SK-N-SH (cell line): ENCODE measurements around the gene WRAP73. TPM values are rescaled to one million over a fixed set of nuclear protein-coding genes. Genes with fewer than 3 reads are reported as not detected.

Experiments used
- CTCF ChIA-PET: fragments of 300-600, 350-600 bp; formaldehyde crosslinking; extraction: SDS; loops from one replicate; lab custom pipeline; 2021; lab: Yijun Ruan, JAX
- POLR2A ChIA-PET: fragments of 350-600 bp; sonication (Branson Sonifier 250); formaldehyde crosslinking; extraction: SDS; loops from one replicate; lab custom pipeline; 2020; ENCODE audit warnings: antibody characterized with exemption, inconsistent platforms; lab: Yijun Ruan, JAX
- DNase-seq: peaks from one replicate; pipeline ENCODE4 v3.0.0; 2012
- H2AFZ ChIP-seq: fragments of 200-600 bp; sonication (generic); 2 replicates; pipeline ENCODE4 v1.8.1; 2016; ENCODE audit warnings: antibody characterized with exemption, mild to moderate bottlenecking, low read depth
- H3F3A ChIP-seq: fragments of 200-600 bp; sonication (generic); replicated peaks from 2 replicates; pipeline ENCODE3; 2016; ENCODE audit warnings: antibody characterized with exemption, mild to moderate bottlenecking; ENCODE audit not compliant: insufficient read depth
- H3K27ac ChIP-seq, 2 experiments: fragments of 200-500 bp in 1 of 2; fragments of 200-600 bp in 1 of 2; sonication (Bioruptor generic) in 1 of 2; sonication (generic), shearing (Covaris generic) in 1 of 2; 2 replicates each; pipeline versions ENCODE4 v1.5.1 to v1.6.1; 2014 to 2016; ENCODE audit warnings: low read depth in 2 of 2, inconsistent platforms in 1 of 2, low read length in 1 of 2, mild to moderate bottlenecking in 1 of 2, mixed read lengths in 1 of 2
- H3K27me3 ChIP-seq: fragments of 200-600 bp; sonication (generic), shearing (Covaris generic); 2 replicates; pipeline ENCODE4 v1.6.1; 2016; ENCODE audit warnings: mixed run types; ENCODE audit not compliant: insufficient read depth
- H3K36me3 ChIP-seq, 2 experiments: fragments of 200-500 bp in 1 of 2; fragments of 200-600 bp in 1 of 2; sonication (Bioruptor generic) in 1 of 2; sonication (generic) in 1 of 2; replicated peaks in 1 of 2; 2 replicates each; pipeline versions ENCODE3 to v1.5.1; 2014 to 2016; ENCODE audit warnings: low read length in 1 of 2, mild to moderate bottlenecking in 1 of 2; ENCODE audit not compliant: insufficient read depth in 2 of 2, control insufficient read depth in 1 of 2
- H3K4me1 ChIP-seq, 2 experiments: fragments of 200-500 bp in 1 of 2; fragments of 200-600 bp in 1 of 2; sonication (Bioruptor generic) in 1 of 2; sonication (generic), shearing (Covaris generic) in 1 of 2; 2 replicates each; pipeline versions ENCODE4 v1.5.1 to v1.6.1; 2014 to 2016; ENCODE audit warnings: low read depth in 1 of 2, low read length in 1 of 2, mixed run types in 1 of 2; ENCODE audit not compliant: insufficient read depth in 2 of 2, control insufficient read depth in 1 of 2
- H3K4me2 ChIP-seq: fragments of 200-600 bp; sonication (generic), shearing (Covaris generic); 2 replicates; pipeline ENCODE4 v1.6.1; 2017; ENCODE audit warnings: mixed run types
- H3K4me3 ChIP-seq, 2 experiments: fragments of 200-500 bp in 1 of 2; fragments of 200-600 bp in 1 of 2; sonication (Bioruptor generic) in 1 of 2; sonication (generic), shearing (Covaris generic) in 1 of 2; 2 replicates each; pipeline versions ENCODE4 v1.5.1 to v1.8.1; 2014 to 2016; ENCODE audit warnings: low read depth in 2 of 2, inconsistent platforms in 1 of 2, low read length in 1 of 2, mild to moderate bottlenecking in 1 of 2, mixed read lengths in 1 of 2, moderate library complexity in 1 of 2
- H3K79me2 ChIP-seq: fragments of 200-600 bp; sonication (generic); 2 replicates; pipeline ENCODE4 v1.8.1; 2017; ENCODE audit warnings: mild to moderate bottlenecking; ENCODE audit not compliant: insufficient read depth
- H3K9ac ChIP-seq: fragments of 200-600 bp; sonication (generic); 2 replicates; pipeline ENCODE4 v1.6.1; 2017; ENCODE audit warnings: mixed run types
- H3K9me2 ChIP-seq: fragments of 200-600 bp; sonication (generic); 2 replicates; pipeline ENCODE4 v1.6.1; 2017; ENCODE audit warnings: mixed run types
- H3K9me3 ChIP-seq: fragments of 200-600 bp; sonication (generic); 2 replicates; pipeline ENCODE4 v1.6.1; 2017; ENCODE audit warnings: mixed run types, mild to moderate bottlenecking, moderate library complexity
- H4K20me1 ChIP-seq: fragments of 200-600 bp; sonication (generic); 2 replicates; pipeline ENCODE4 v1.6.1; 2017; ENCODE audit warnings: mild to moderate bottlenecking, mixed run types; ENCODE audit not compliant: insufficient read depth
- CTCF ChIP-seq: fragments of 200-600 bp; sonication (generic); IDR thresholded peaks from 2 replicates; pipeline ENCODE4 v1.6.1; 2017; ENCODE audit warnings: antibody characterized with exemption, mild to moderate bottlenecking, moderate library complexity
- ELF1 ChIP-seq: IDR thresholded peaks from 2 replicates; pipeline ENCODE4 v1.4.0; 2012
- EP300 ChIP-seq, 2 experiments: IDR thresholded peaks; 2 replicates each; pipeline versions ENCODE4 v1.4.0 to v1.6.1; 2012; ENCODE audit warnings: borderline replicate concordance in 1 of 2, low read depth in 1 of 2, low read length in 1 of 2
- FOSL2 ChIP-seq: IDR thresholded peaks from 2 replicates; pipeline ENCODE4 v1.4.0; 2012; ENCODE audit warnings: low read depth, mild to moderate bottlenecking, moderate library complexity, borderline replicate concordance
- FOXJ3 ChIP-seq: sonication (generic); formaldehyde crosslinking; IDR thresholded peaks from 2 replicates; pipeline ENCODE4 v1.5.1; 2020; ENCODE audit warnings: mild to moderate bottlenecking, missing genetic modification reagents
- FOXM1 ChIP-seq: IDR thresholded peaks from 2 replicates; pipeline ENCODE4 v1.4.0; 2012; ENCODE audit warnings: low read depth, mild to moderate bottlenecking
- IRF3 ChIP-seq: fragments of 150-350 bp; IDR thresholded peaks from 2 replicates; pipeline ENCODE4 v1.6.1; 2016; ENCODE audit warnings: mild to moderate bottlenecking, low read depth, low read length
- JUND ChIP-seq: IDR thresholded peaks from 2 replicates; pipeline ENCODE4 v1.4.0; 2012
- MAX ChIP-seq: IDR thresholded peaks from 2 replicates; pipeline ENCODE4 v1.4.0; 2012; ENCODE audit warnings: low read depth
- MEF2A ChIP-seq: IDR thresholded peaks from 2 replicates; pipeline ENCODE4 v1.4.0; 2012; ENCODE audit warnings: low read depth, borderline replicate concordance
- NRF1 ChIP-seq: IDR thresholded peaks from 2 replicates; pipeline ENCODE4 v1.6.1; 2012; ENCODE audit warnings: low read depth, mild to moderate bottlenecking, low read length
- POLR2AphosphoS5 ChIP-seq: IDR thresholded peaks from 2 replicates; pipeline ENCODE4 v1.6.1; 2012; ENCODE audit warnings: low read depth, low read length
- TCF12 ChIP-seq: IDR thresholded peaks from 2 replicates; pipeline ENCODE4 v1.4.0; 2012
- WGBS: methylation state at CpG from one replicate; pipeline ENCODE4 v1.1.6; 2017; ENCODE audit warnings: low lambda C conversion rate; 5-methylcytosine and 5-hydroxymethylcytosine counted together
- polyA plus RNA-seq, 3 experiments: library from polyadenylated mRNA; depleted of rRNA; stranded (reverse); fragments of >200 nt; gene quantifications; 2 replicates each; pipeline ENCODE4 v1.2.3, GENCODE V29; 2012
- TF ChIP-seq, protein P1 (sequence below): IDR thresholded peaks from 2 replicates; pipeline ENCODE4 v1.6.1; 2012; ENCODE audit warnings: mild to moderate bottlenecking, low read depth, low read length, moderate library complexity

WRAP73 gene
- polyA plus RNA-seq, 1 of the 3 experiments (the other 2 are of a cell fraction): 61.9 TPM

GRCh38 chr1:3581296-3582036, 68.4 kb downstream of the WRAP73 start:
- no peak overlapping the region for H3K4me2 ChIP-seq
- ChIA-PET CTCF (interaction anchor here (1.6 kb wide), 1 partner anchor 128 kb away, joined by 9 read pairs; no protein-coding TSS in a partner anchor), POLR2A (no interaction called here)
- H3K4me3 ChIP-seq: no peak overlapping the region
- no peaks in the 10 kb centered on the region for H3K79me2 ChIP-seq
- no peaks in the 10 kb centered on the region for H3F3A ChIP-seq
- peak overlapping the region in 1 of 2 experiments; percentile 22; a peak in 1 of 4 replicates for H3K27ac ChIP-seq
- H3K9ac ChIP-seq: no peak overlapping the region
- H3K36me3 ChIP-seq: no peaks in the 10 kb centered on the region
- 37% methylated on average over 9 of the region's 16 CpGs for WGBS
- H3K27me3 ChIP-seq: no peaks in the 10 kb centered on the region
- H3K9me2 ChIP-seq: no peaks in the 10 kb centered on the region
- no peaks in the 10 kb centered on the region for H3K9me3 ChIP-seq
- H4K20me1 ChIP-seq: no peaks in the 10 kb centered on the region
- peaks cover 0 to 39% of the 10 kb centered on the region in 2 experiments; a peak in 1 of 4 replicates for H3K4me1 ChIP-seq
- DNase-seq: peak; percentile 55
- no peak for TF ChIP-seq FOSL2
- TF ChIP-seq IRF3: no peak
- no peak for TF ChIP-seq CTCF
- no peak for TF ChIP-seq JUND
- no peak for TF ChIP-seq MEF2A
- TF ChIP-seq EP300 (IDR thresholded peaks at IDR 0.05; ENCODE audit: borderline replicate concordance in 1 of 2, low read depth in 1 of 2, low read length in 1 of 2): no peak
- TF ChIP-seq POLR2AphosphoS5: no peak
- no peak for TF ChIP-seq TCF12
- no peak for TF ChIP-seq MAX
- TF ChIP-seq FOXM1: no peak
- no peak for TF ChIP-seq FOXJ3 (CRISPR knock-in tag)
- TF ChIP-seq ELF1: no peak
- TF ChIP-seq, protein P1, sequence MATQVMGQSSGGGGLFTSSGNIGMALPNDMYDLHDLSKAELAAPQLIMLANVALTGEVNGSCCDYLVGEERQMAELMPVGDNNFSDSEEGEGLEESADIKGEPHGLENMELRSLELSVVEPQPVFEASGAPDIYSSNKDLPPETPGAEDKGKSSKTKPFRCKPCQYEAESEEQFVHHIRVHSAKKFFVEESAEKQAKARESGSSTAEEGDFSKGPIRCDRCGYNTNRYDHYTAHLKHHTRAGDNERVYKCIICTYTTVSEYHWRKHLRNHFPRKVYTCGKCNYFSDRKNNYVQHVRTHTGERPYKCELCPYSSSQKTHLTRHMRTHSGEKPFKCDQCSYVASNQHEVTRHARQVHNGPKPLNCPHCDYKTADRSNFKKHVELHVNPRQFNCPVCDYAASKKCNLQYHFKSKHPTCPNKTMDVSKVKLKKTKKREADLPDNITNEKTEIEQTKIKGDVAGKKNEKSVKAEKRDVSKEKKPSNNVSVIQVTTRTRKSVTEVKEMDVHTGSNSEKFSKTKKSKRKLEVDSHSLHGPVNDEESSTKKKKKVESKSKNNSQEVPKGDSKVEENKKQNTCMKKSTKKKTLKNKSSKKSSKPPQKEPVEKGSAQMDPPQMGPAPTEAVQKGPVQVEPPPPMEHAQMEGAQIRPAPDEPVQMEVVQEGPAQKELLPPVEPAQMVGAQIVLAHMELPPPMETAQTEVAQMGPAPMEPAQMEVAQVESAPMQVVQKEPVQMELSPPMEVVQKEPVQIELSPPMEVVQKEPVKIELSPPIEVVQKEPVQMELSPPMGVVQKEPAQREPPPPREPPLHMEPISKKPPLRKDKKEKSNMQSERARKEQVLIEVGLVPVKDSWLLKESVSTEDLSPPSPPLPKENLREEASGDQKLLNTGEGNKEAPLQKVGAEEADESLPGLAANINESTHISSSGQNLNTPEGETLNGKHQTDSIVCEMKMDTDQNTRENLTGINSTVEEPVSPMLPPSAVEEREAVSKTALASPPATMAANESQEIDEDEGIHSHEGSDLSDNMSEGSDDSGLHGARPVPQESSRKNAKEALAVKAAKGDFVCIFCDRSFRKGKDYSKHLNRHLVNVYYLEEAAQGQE: no peak
- no peak for TF ChIP-seq NRF1
- TF ChIP-seq, all 33 proteins: peak for 0
- H2AFZ ChIP-seq: no peak overlapping the region

Other genes with a start within 250 kb of the WRAP73 start
- gene ARHGEF16, start 195.4 kb downstream of the WRAP73 start, polyA plus RNA-seq (2012; rRNA removed): 0.10 and 0.18 TPM in 2 replicates
- gene MEGF6, start 38.6 kb downstream of the WRAP73 start, polyA plus RNA-seq (2012; rRNA removed): 5.8 and 7.6 TPM in 2 replicates
- gene TPRG1L, start 25.1 kb downstream of the WRAP73 start, polyA plus RNA-seq (2012; rRNA removed): 25.9 and 35.5 TPM in 2 replicates
- 0.21 and 0.64 TPM in 2 replicates for gene TP73, start 2.4 kb upstream of the WRAP73 start, polyA plus RNA-seq (2012; rRNA removed)
- gene CCDC27, start 102.3 kb upstream of the WRAP73 start, polyA plus RNA-seq (2012; rRNA removed): not detected in 2 replicates
- gene SMIM1, start 122.6 kb upstream of the WRAP73 start, polyA plus RNA-seq (2012; rRNA removed): 5.9 and 6.1 TPM in 2 replicates
- 26.9 and 34.6 TPM in 2 replicates for gene LRRC47, start 146.4 kb upstream of the WRAP73 start, polyA plus RNA-seq (2012; rRNA removed)
- gene CEP104, start 207.1 kb upstream of the WRAP73 start, polyA plus RNA-seq (2012; rRNA removed): 19.2 and 22.7 TPM in 2 replicates
- gene DFFB, start 207.4 kb upstream of the WRAP73 start, polyA plus RNA-seq (2012; rRNA removed): 8.2 and 8.9 TPM in 2 replicates